Measurements from ENCODE around the gene ERBB4.
"Not testable (repeated sequence)": the region's sequence is repeated elsewhere in the genome, so short reads cannot be mapped to it uniquely, and the experiment has no call there.

The ERBB4 gene

GRCh38 chr2:212109792-212110680, 428.6 kb downstream of the ERBB4 start:
- no peak for DNase-seq (ENCODE audit: extremely low read depth, low read depth)
- no peak for TF ChIP-seq CTCF (IDR thresholded peaks at IDR 0.05; ENCODE audit: low read depth, low read length)

- DNase-seq (ENCODE audit: extremely low read depth, low read depth) = no peak
- TF ChIP-seq CTCF (IDR thresholded peaks at IDR 0.05; ENCODE audit: low read depth, low read length) = no peak
Observed at GRCh38 chr2:212109217-212109616, 429.4 kb downstream of the ERBB4 start.

GRCh38 chr2:212107989-212108388, 430.6 kb downstream of the ERBB4 start:
- no peak for TF ChIP-seq CTCF (IDR thresholded peaks at IDR 0.05; ENCODE audit: low read depth, low read length)
- DNase-seq (ENCODE audit: extremely low read depth, low read depth) = no peak

GRCh38 chr2:212107014-212107413, 431.6 kb downstream of the ERBB4 start:
- no peak for DNase-seq (ENCODE audit: extremely low read depth, low read depth)
- no peak for TF ChIP-seq CTCF (IDR thresholded peaks at IDR 0.05; ENCODE audit: low read depth, low read length)

GRCh38 chr2:212106536-212106935, 432.1 kb downstream of the ERBB4 start:
- not testable (repeated sequence) for DNase-seq (ENCODE audit: extremely low read depth, low read depth)

- no peak for TF ChIP-seq CTCF (IDR thresholded peaks at IDR 0.05; ENCODE audit: low read depth, low read length)
- DNase-seq (ENCODE audit: extremely low read depth, low read depth) = no peak
Observed at GRCh38 chr2:212099658-212100057, 438.9 kb downstream of the ERBB4 start.

- no peak for TF ChIP-seq CTCF (IDR thresholded peaks at IDR 0.05; ENCODE audit: low read depth, low read length)
- no peak for DNase-seq (ENCODE audit: extremely low read depth, low read depth)
Observed at GRCh38 chr2:212098966-212099365, 439.6 kb downstream of the ERBB4 start.

GRCh38 chr2:212097001-212097400, 441.6 kb downstream of the ERBB4 start:
- no peak for TF ChIP-seq CTCF (IDR thresholded peaks at IDR 0.05; ENCODE audit: low read depth, low read length)
- DNase-seq (ENCODE audit: extremely low read depth, low read depth) = no peak

All from AG09319 (cell line).